Right forelimb (tissue), 1 donor: ENCODE measurements around the gene TRH.
"Not testable (repeated sequence)": the region's sequence is repeated elsewhere in the genome, so short reads cannot be mapped to it uniquely, and the experiment has no call there.

Experiments used
- DNase-seq: peaks from one replicate; pipeline ENCODE4 v3.0.0-alpha.2; 2018

Gene TRH

GRCh38 chr3:130013246-130013645, 38.7 kb downstream of the TRH start:
- not testable (repeated sequence) for DNase-seq

GRCh38 chr3:130014526-130014925, 40.0 kb downstream of the TRH start:
- no peak for DNase-seq

- DNase-seq: not testable (repeated sequence)
Observed at GRCh38 chr3:130017661-130018060, 43.1 kb downstream of the TRH start.

GRCh38 chr3:130026146-130026829, 51.8 kb downstream of the TRH start:
- not testable (repeated sequence) for DNase-seq

GRCh38 chr3:130027437-130027836, 52.9 kb downstream of the TRH start:
- DNase-seq: not testable (repeated sequence)
